Activated CD4-positive, alpha-beta T cell treated with anti-CD3 and anti-CD28 coated beads for 48 hours (primary cell): ENCODE results near the gene RAP1GAP2.
"Not testable (repeated sequence)": the region's sequence is repeated elsewhere in the genome, so short reads cannot be mapped to it uniquely, and the experiment has no call there.

ENCODE experiments used
- DNase-seq: peaks from one replicate; pipeline ENCODE4 v3.0.0-alpha.2; 2020

RAP1GAP2 gene

GRCh38 chr17:2796164-2797125 is at the start of gene RAP1GAP2:
RAP1GAP2 (plus strand) TSS chr17:2796438; CDS start chr17:2796528, 90 bp downstream.
- DNase-seq: peak; percentile 63

GRCh38 chr17:2749058-2749783 is 47.0 kb upstream of the RAP1GAP2 start, which contains the start of gene CCDC92B:
CCDC92B (minus strand) TSS chr17:2749652; CDS start chr17:2735145, 14,507 bp downstream.
- no peak for DNase-seq

GRCh38 chr17:2749784-2750181 is 46.5 kb upstream of the RAP1GAP2 start:
- DNase-seq: peak; percentile 77

GRCh38 chr17:2750721-2751120 is 45.5 kb upstream of the RAP1GAP2 start:
- no peak for DNase-seq

GRCh38 chr17:2751491-2751890 is 44.7 kb upstream of the RAP1GAP2 start:
- DNase-seq: no peak

GRCh38 chr17:2755891-2756724 is 40.1 kb upstream of the RAP1GAP2 start:
- no peak for DNase-seq

- DNase-seq: no peak
Observed at GRCh38 chr17:2758870-2759269, 37.4 kb upstream of the RAP1GAP2 start.

GRCh38 chr17:2770129-2770528 is 26.1 kb upstream of the RAP1GAP2 start:
- no peak for DNase-seq

GRCh38 chr17:2775206-2775605 is 21.0 kb upstream of the RAP1GAP2 start:
- DNase-seq: no peak

- DNase-seq: no peak
Observed at GRCh38 chr17:2776589-2777241, 19.5 kb upstream of the RAP1GAP2 start.

GRCh38 chr17:2777242-2777867 is 18.9 kb upstream of the RAP1GAP2 start:
- no peak for DNase-seq

GRCh38 chr17:2778489-2778888 is 17.7 kb upstream of the RAP1GAP2 start:
- no peak for DNase-seq

- no peak for DNase-seq
Observed at GRCh38 chr17:2779545-2779944, 16.7 kb upstream of the RAP1GAP2 start.

- no peak for DNase-seq
Observed at GRCh38 chr17:2780256-2780655, 16.0 kb upstream of the RAP1GAP2 start.

- DNase-seq: no peak
Observed at GRCh38 chr17:2780931-2781454, 15.2 kb upstream of the RAP1GAP2 start.

- not testable (repeated sequence) for DNase-seq
Observed at GRCh38 chr17:2781598-2781997, 14.6 kb upstream of the RAP1GAP2 start.

GRCh38 chr17:2782055-2782454 is 14.2 kb upstream of the RAP1GAP2 start:
- no peak for DNase-seq

- no peak for DNase-seq
Observed at GRCh38 chr17:2783310-2784030, 12.8 kb upstream of the RAP1GAP2 start.

- DNase-seq: no peak
Observed at GRCh38 chr17:2784864-2785263, 11.4 kb upstream of the RAP1GAP2 start.

GRCh38 chr17:2785376-2785775 is 10.9 kb upstream of the RAP1GAP2 start:
- not testable (repeated sequence) for DNase-seq
